IPS-18c (cell line): ENCODE measurements around the gene AATK.

Experiments
- H3K4me3 ChIP-seq: 2 replicates; pipeline ENCODE4 v1.7.0; 2013; ENCODE audit warnings: low read depth, mild to moderate bottlenecking, low read length, moderate library complexity; ENCODE audit not compliant: insufficient read depth
- H3K9me3 ChIP-seq: one replicate; pipeline ENCODE4 v1.6.1; 2013; ENCODE audit warnings: mild to moderate bottlenecking, low read length, moderate library complexity; ENCODE audit not compliant: control insufficient read depth, insufficient read depth

AATK gene

GRCh38 chr17:81166033-81166492, at the start of gene AATK:
TSS of gene AATK (minus strand) at chr17:81166221. CDS start at chr17:81165992, 229 bp downstream.
- H3K4me3 ChIP-seq = peak within 1 kb of the TSS; percentile 45; the same call in 1 of the 2 replicates

GRCh38 chr17:81213978-81214377, 48.0 kb upstream of the AATK start:
- Histone ChIP-seq H3K9me3 (no peaks in the 10 kb centered on the region), H3K4me3 (no peak overlapping the region)

More at GRCh38 chr17:81166033-81166492, at the start of gene AATK:
- no peaks in the 10 kb centered on the region for H3K9me3 ChIP-seq

GRCh38 chr17:81212365-81212764, 46.3 kb upstream of the AATK start:
- no peak overlapping the region for H3K4me3 ChIP-seq
- H3K9me3 ChIP-seq = no peaks in the 10 kb centered on the region

- Histone ChIP-seq H3K4me3 (no peak overlapping the region), H3K9me3 (no peaks in the 10 kb centered on the region)
These were observed 44.8 kb upstream of the AATK start for GRCh38 chr17:81210868-81211267.

GRCh38 chr17:81210466-81210865, 44.4 kb upstream of the AATK start:
- H3K4me3 ChIP-seq = no peak overlapping the region
- no peaks in the 10 kb centered on the region for H3K9me3 ChIP-seq

GRCh38 chr17:81209141-81209540, 43.1 kb upstream of the AATK start:
- no peak overlapping the region for H3K4me3 ChIP-seq
- H3K9me3 ChIP-seq = no peaks in the 10 kb centered on the region

- H3K9me3 ChIP-seq = no peaks in the 10 kb centered on the region
- H3K4me3 ChIP-seq = no peak overlapping the region
These were observed 42.6 kb upstream of the AATK start for GRCh38 chr17:81208651-81209050.

- no peak overlapping the region for H3K4me3 ChIP-seq
- H3K9me3 ChIP-seq = no peaks in the 10 kb centered on the region
These were observed 41.9 kb upstream of the AATK start for GRCh38 chr17:81207610-81208581.

- no peak overlapping the region for H3K4me3 ChIP-seq
- H3K9me3 ChIP-seq = no peaks in the 10 kb centered on the region
These were observed 40.6 kb upstream of the AATK start for GRCh38 chr17:81206657-81207056.

GRCh38 chr17:81206166-81206565, 40.1 kb upstream of the AATK start:
- Histone ChIP-seq H3K9me3 (no peaks in the 10 kb centered on the region), H3K4me3 (no peak overlapping the region)

GRCh38 chr17:81204578-81204977, 38.6 kb upstream of the AATK start:
- Histone ChIP-seq H3K9me3 (no peaks in the 10 kb centered on the region), H3K4me3 (no peak overlapping the region)

GRCh38 chr17:81203136-81203535, 37.1 kb upstream of the AATK start:
- H3K4me3 ChIP-seq = no peak overlapping the region

GRCh38 chr17:81202318-81202717, 36.3 kb upstream of the AATK start:
- Histone ChIP-seq H3K9me3 (no peaks in the 10 kb centered on the region), H3K4me3 (no peak overlapping the region)

More at GRCh38 chr17:81203136-81203535, 37.1 kb upstream of the AATK start:
- H3K9me3 ChIP-seq = no peaks in the 10 kb centered on the region

GRCh38 chr17:81200695-81201580, 34.9 kb upstream of the AATK start:
- Histone ChIP-seq H3K4me3 (no peak overlapping the region), H3K9me3 (no peaks in the 10 kb centered on the region)

GRCh38 chr17:81200201-81200600, 34.2 kb upstream of the AATK start:
- Histone ChIP-seq H3K9me3 (no peaks in the 10 kb centered on the region), H3K4me3 (no peak overlapping the region)

- no peaks in the 10 kb centered on the region for H3K9me3 ChIP-seq
- H3K4me3 ChIP-seq = no peak overlapping the region
These were observed 33.4 kb upstream of the AATK start for GRCh38 chr17:81199482-81199830.

- Histone ChIP-seq H3K9me3 (no peaks in the 10 kb centered on the region), H3K4me3 (no peak overlapping the region)
These were observed 32.9 kb upstream of the AATK start for GRCh38 chr17:81198826-81199481.
